ENCODE results near the gene NPHP1.

NPHP1 gene

DNA sequence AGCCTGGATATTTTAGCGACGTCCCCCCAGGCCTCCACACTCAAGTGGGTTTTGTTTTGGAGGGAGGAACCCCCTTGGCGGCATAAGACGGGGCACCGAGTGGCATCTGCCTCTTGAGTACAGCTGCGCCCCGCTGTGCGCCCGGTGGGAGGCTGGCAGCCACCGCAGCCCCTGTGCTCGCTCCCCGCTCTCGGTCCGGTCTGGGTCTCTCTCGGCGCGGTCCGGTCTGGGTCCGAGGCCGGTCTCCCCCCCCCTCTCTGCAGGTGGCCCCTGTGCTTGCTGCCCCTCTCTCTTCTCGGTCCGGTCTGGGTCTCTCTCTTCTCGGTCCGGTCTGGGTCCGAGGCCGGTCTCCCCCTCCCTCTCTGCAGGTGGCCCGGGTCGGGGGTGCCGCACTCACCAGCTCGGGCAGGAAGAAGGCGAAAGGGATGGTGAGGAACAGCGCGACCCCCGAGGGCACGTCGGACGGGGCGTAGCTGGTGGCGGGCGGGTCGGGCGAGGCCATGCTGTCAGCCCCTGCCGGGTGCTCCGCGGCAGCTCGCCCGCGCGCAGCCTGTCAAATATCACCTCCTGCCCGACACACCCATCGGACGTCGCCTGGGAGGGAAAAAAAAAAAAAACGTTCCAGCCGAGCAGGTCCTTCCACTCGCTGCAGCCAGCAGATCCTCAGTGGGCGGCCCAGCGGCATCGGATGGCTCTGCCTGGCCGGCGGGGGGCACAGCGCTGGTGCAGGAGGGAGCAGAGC is 89.4 kb downstream of the NPHP1 start, which contains the start of gene MALL:
MALL (minus strand) TSS at position 532 of the 742 bp plus-strand sequence; CDS start at position 502, 30 bp downstream.
- no peak for TF ChIP-seq GATA2 (IDR thresholded peaks at IDR 0.05; ENCODE audit: low read depth, low read length)
- no peak for TF ChIP-seq GATA3 (IDR thresholded peaks at IDR 0.05; ENCODE audit: low read depth, low read length)

DNA sequence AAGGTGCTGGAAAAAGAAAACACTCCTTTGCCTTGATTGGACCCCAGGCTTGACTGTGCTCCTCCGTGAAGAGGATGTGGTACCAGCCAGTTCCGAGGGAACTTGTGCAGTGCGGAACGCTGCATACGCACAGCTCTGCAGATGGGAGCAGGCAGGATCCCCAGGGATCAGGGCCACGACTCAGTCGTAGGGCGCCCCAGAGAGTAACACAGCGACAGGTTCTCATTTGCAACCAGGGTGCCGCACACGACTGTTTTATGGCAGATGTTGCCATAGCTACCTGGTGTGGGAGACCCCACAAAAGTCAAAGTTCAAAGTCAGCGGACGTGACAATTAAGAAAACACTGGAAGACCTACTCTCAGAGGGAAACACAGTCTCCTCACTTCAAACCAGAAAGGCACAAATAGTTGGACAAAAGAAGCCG is 90.0 kb downstream of the NPHP1 start:
- no peak for TF ChIP-seq GATA2 (IDR thresholded peaks at IDR 0.05; ENCODE audit: low read depth, low read length)
- no peak for TF ChIP-seq GATA3 (IDR thresholded peaks at IDR 0.05; ENCODE audit: low read depth, low read length)

DNA sequence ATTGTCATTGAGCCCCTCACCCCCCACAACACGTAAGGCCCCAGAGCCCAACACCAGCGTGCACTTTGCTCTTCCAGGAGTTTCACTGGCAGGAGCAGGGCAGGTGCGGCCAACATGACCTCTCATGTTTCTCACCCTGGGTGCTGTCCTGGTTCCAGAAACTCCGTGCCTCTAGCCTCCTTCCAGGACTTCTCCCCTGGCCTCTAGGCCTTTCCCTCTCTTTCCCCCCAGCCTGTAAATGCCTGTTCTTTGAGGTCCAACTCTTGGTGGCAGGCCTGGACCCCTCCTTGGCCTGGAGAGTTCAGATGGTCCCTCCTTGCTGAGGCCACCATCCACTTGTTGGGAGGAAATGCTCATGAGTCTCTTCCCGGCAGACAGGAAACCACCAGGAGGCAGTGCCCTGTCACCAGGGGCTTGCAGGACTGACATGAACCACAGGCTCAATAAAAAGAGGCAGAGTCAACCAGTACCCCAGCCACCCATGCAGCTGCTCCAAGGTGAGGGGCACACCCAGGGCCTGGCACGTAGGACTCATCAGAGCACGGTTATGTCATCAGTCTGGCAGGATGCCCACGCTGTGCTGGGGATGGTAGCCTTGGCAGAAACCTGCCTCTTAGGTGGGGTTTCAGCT is 90.7 kb downstream of the NPHP1 start:
- no peak for TF ChIP-seq GATA2 (IDR thresholded peaks at IDR 0.05; ENCODE audit: low read depth, low read length)
- TF ChIP-seq GATA3 (IDR thresholded peaks at IDR 0.05; ENCODE audit: low read depth, low read length): no peak

DNA sequence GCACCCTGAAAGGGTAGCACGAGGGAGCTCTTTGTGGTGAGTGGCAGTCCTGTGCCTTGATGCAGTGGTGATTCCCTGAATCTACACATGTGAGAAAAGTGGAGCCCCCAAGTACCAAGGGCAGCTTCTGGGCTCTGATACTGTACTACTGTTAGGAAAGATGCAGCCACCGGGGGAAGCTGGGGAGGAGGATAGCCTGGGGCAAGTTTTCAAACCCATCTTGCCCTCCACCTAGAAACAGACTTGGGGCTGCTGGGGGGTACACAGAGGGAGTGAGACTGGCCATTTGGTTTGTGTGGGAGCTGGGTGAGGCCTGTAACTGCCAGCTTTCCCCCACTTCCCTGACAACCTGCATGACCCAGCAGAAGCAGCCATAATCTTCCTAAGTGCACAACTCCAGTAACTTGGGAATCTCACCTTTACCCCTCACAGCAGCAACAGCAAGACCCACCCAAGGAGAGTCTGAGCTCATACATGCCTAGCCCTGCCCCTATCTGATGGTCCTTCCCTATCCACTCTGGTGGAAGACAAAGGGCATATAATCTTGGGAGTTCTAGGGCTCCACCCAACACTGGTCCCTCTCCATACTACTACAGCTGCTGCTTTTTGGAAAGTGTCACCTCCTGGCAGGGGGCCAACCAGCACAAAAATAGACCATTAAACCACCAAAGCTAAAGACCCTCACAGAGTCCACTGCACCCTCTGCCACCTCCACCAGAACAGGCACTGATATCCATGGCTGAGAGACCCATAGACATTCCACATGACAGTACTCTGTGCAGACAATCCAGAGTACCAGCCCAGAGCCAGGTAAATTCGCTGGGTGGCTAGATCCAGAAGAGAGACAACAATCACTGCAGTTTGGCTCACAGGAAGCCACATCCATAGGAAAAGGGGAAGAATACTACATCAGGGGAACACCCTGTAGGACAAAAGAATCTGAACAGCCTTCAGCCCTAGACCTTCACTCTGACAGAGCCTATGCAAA is 97.4 kb downstream of the NPHP1 start:
- no peak for TF ChIP-seq GATA2 (IDR thresholded peaks at IDR 0.05; ENCODE audit: low read depth, low read length)

DNA sequence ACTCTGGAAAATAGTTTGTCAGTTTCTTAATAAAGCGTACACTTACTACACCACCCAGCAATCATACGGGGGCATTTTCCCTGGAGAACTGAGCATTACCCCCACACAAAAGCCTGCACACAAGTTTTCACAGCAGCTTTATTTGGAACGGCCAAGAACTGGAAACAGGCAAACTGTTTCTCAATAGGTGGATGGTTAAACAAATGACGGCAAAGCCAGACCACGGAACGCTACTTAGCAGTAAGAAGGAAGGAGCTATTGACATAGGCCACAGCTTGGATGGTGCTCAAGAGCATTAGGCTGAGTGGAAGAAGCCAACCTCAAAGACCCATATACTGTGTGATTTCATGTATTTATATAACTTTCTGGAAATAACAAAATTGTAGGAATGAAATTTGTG is 98.2 kb downstream of the NPHP1 start:
- no peak for TF ChIP-seq GATA2 (IDR thresholded peaks at IDR 0.05; ENCODE audit: low read depth, low read length)
- TF ChIP-seq GATA3 (IDR thresholded peaks at IDR 0.05; ENCODE audit: low read depth, low read length): no peak

DNA sequence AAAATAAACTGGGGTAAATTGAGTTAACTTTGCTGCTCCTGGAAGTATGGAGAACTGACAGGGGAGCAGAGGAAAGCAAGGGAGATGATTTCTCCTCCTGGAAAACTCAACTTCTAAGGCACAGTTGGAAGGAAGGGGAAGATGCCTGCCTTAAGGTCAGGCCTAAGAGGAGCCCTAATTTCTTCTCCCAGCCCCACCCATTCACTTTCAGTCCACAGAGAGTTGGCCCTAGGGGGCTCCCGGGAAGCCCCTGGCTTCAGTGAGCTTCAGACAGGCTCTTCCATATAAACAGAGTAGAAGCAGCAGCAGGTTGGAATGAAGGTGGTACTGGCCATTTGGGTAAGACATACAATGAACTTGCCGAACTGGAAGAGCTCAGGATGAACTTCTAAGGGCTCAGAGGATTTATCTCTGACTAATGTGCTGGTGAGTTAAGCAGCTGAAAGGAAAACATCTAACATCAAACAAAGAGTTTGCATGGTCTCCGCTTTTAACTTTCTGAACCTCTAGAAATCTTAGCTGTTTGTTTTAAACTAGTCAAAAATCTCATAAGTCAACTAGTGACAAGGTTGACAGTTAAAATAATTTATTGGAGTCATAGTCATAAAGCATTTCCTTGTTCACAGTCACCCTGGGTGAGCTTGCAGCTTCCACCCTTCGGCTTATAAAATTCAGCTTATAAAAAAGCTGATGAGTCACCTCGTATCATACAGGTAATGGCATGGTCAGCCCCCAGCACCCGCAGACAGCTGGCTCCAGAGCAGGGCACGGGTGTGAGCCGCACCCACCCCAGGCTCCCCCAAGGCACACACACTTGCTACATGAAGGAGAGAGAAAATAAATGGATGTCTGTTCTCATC is 99.0 kb downstream of the NPHP1 start:
- no peak for TF ChIP-seq GATA3 (IDR thresholded peaks at IDR 0.05; ENCODE audit: low read depth, low read length)
- TF ChIP-seq GATA2 (IDR thresholded peaks at IDR 0.05; ENCODE audit: low read depth, low read length): no peak

DNA sequence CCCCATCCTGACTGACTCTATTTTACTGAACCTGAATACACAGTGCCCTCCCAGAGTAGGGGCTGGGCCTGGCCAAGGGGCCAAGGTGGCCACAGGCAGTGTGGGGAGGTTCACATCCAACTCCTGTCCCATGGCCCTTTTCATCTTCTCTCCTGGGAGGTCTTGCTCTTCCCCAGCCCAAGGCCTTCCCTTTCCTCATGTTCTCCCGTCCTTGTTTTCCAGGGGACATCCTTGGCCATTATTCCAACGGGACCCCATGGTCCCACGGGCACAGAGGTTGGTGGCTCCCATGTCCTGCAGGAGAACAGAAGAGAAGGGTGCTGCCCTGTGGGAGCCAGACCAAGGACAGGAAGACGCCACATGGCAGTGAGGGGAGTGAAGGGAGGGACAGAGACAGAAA is 99.6 kb downstream of the NPHP1 start:
- TF ChIP-seq GATA3 (IDR thresholded peaks at IDR 0.05; ENCODE audit: low read depth, low read length) (no peak), GATA2 (IDR thresholded peaks at IDR 0.05; ENCODE audit: low read depth, low read length) (no peak)

DNA sequence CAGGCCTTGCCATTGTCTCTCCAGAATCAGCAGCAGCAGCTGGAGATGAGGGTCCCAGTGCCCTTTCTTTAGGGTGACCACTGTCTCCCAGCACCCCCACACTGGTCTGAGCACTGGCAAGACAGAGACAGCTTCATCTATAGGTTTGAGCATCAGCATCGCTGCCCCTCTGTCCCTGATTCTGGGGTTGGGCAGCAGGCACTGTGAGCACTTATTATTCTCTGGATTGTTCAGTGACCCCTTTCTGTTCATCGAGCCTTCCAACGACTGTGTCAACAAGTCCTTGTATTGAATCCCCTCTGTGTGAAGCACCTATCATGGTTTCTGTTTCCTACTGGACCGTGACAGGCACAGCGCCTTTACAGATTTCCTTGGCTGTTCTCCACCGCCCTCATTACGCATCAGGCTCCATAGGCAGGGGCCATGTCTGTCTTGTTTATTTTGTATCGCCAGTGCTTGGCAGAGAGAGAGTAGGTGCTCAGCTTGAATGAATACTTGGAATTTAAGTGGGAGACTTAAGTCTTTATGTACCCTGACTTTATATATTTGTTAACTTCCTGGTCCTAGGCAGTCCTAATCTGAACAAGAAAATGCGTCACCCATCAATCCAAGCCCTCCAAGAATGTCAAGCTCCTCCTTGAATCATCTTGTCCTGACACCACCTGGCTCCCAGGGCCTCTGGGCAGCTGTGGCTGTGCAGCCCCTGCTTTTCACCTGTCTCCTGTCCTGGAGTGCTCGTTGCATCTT is 100.6 kb downstream of the NPHP1 start:
- TF ChIP-seq GATA3 (IDR thresholded peaks at IDR 0.05; ENCODE audit: low read depth, low read length) (no peak), GATA2 (IDR thresholded peaks at IDR 0.05; ENCODE audit: low read depth, low read length) (no peak)

DNA sequence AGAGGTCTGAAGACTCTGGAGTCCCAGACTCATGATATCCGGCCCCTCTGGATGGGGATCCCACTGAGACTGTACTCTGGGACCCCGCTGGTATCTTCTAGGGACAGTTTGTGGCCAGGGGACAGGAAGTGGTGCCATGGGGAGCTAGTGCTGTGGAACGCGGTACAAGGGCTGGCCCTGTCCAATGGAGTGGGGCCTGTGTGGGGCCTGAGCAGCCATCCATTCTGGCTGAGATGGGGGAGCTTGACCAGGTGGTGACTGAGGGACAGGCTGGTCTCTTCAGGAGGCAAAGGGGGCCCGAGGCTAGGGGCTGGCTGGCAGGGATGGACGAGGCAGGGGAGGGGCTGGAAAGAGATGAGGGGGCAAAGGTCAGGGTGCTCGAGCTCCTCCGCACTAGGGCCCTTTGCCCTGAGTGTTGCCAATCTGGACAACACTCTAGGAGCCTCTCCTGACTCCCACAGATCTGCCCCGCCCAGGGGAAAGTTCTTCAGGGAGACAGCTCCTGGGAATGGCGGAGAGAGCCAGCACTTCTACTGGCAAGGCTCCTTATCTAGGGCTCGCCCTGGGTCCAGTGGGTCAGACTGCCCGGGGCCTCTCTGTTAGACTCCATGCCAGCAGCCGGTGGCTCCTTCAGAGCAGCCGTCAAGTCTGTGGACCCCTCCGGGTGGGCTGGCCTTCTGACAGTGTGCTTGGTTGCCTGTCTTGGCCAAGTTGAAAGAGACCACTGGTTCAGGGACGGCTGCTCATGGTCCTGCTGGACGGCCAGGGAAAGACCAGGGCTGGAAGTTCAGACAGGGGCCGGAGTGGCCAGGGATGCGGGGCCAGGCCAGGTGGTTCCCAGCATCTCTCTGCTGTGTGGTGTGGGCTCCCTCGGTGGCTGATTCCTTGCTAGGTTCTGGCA is 101.5 kb downstream of the NPHP1 start:
- no peak for TF ChIP-seq GATA2 (IDR thresholded peaks at IDR 0.05; ENCODE audit: low read depth, low read length)
- TF ChIP-seq GATA3 (IDR thresholded peaks at IDR 0.05; ENCODE audit: low read depth, low read length): no peak

DNA sequence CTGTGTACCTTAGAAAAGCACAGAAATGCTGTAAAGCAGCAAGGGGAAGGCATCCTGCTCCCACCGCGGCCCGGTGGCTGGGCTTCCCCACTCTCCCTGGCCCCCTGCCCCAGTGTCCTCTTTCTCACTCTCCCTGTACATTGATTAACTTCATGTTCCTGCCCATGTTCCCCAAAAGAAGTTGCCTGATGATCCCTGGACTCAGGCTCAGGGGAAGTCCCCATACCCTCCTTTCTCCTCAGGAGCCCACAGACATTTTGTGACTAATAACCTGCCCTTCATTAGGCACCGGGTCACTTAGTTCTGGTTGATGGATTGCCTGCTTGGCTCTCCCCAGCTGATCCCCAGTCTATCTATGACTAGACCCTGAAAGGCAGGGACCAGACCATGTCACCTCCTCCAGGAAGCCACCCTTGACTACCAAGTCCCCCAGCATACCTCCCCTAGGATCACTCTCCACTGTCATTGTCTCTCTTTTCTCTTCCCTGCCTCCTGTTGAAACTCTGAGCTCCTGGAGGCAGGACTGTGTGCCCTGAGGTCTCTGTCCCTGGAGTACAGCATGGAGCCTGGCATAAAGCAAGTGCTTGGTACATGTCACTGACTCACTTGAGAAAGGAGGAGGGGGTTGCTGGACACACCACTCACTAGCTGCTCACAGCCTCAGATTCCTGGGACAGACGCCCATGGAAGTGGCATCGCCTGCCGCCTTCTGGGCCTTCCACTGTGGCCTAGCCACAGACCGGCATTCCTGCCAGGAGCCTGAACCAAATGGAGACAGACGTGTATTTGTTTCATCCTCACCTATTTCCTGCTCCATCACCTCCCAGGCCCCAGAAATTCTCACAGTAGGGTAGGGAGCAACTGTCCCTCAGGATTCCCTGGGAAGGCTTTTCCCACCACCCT is 102.7 kb downstream of the NPHP1 start:
- TF ChIP-seq GATA3 (IDR thresholded peaks at IDR 0.05; ENCODE audit: low read depth, low read length) (no peak), GATA2 (IDR thresholded peaks at IDR 0.05; ENCODE audit: low read depth, low read length) (no peak)

DNA sequence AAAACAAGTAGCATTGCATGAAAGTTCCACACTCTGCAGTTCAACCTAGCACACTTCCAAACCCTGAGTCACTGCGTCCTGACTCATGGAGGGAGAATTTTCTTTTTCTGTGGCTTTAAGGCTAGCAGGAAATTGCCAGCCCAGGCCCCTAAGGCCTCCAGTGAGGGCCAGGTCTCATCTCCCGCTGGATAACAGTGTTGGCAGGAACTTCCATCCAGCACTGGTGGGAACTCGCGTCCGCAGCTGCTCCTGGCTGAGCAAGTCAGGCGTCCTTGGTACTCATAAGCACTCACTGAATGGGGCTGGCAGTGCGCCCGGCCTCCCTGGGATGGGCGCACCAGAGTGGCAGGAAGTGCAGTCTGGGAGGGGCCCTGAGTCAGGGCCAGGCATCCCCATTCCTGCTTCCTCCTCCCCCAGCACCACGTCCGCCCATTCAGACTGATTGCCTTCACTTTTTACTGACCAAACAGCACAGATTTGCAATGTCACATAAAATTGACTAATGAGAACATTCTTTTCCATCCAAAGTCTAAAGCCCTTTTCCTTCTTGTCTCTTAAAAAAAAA is 103.5 kb downstream of the NPHP1 start:
- TF ChIP-seq GATA2 (IDR thresholded peaks at IDR 0.05; ENCODE audit: low read depth, low read length): no peak
- no peak for TF ChIP-seq GATA3 (IDR thresholded peaks at IDR 0.05; ENCODE audit: low read depth, low read length)
